Vagina (tissue), 2 donors: Measurements from ENCODE around the gene ZNF248. TPM values are rescaled to one million over a fixed set of nuclear protein-coding genes. Genes with fewer than 3 reads are reported as not detected.

Experiments used
- DNase-seq, 2 donors: peaks; one replicate each; pipeline ENCODE4 v3.0.0-alpha.2; 2017; ENCODE audit errors: extremely low spot score in 2 of 2
- H3K27ac ChIP-seq: fragments of 200-600 bp; sonication (generic); one replicate; pipeline ENCODE4 v1.5.1; 2019
- H3K27me3 ChIP-seq: fragments of 200-600 bp; sonication (generic); one replicate; pipeline ENCODE4 v1.5.1; 2019
- H3K36me3 ChIP-seq, 2 donors: fragments of 200-600 bp; sonication (generic); one replicate each; pipeline ENCODE4 v1.5.1; 2017 to 2019
- H3K4me1 ChIP-seq: fragments of 200-600 bp; sonication (generic); one replicate; pipeline ENCODE4 v1.5.1; 2019
- H3K4me3 ChIP-seq, 2 donors: fragments of 200-600 bp; sonication (generic); 1 replicate in 1 of 2; 2 replicates in 1 of 2; pipeline ENCODE4 v1.5.1; 2016 to 2019
- H3K9me3 ChIP-seq: fragments of 200-600 bp; sonication (generic); one replicate; pipeline ENCODE4 v1.5.1; 2019
- CTCF ChIP-seq, 3 experiments: fragments of 450-650 bp in 2 of 3; fragments of 200-600 bp in 1 of 3; sonication (generic) in 1 of 3; IDR thresholded peaks; one replicate each; pipeline ENCODE4 v1.5.1; 2017 to 2019; ENCODE audit warnings: antibody characterized with exemption in 3 of 3, mild to moderate bottlenecking in 2 of 3, moderate library complexity in 2 of 3
- POLR2A ChIP-seq, 2 donors: fragments of 450-650 bp; IDR thresholded peaks; one replicate each; pipeline ENCODE4 v1.6.1; 2017; ENCODE audit warnings: antibody characterized with exemption in 2 of 2, mild to moderate bottlenecking in 2 of 2, moderate library complexity in 2 of 2
- POLR2AphosphoS5 ChIP-seq, 2 donors: sonication (generic); formaldehyde crosslinking; IDR thresholded peaks; one replicate each; pipeline ENCODE4 v1.9.0; 2017; ENCODE audit warnings: antibody characterized with exemption in 2 of 2, mild to moderate bottlenecking in 2 of 2, low read depth in 1 of 2; ENCODE audit not compliant: insufficient read depth in 1 of 2
- intact Hi-C: fragments of 100-400 bp; cut with DNase I; formaldehyde crosslinking; loops from one replicate; pipeline ENCODE4 v1.15.1; 2023
- total RNA-seq: library from RNA; depleted of rRNA; stranded (reverse); fragments of >200 nt; gene quantifications from one replicate; pipeline ENCODE4 v1.2.3, GENCODE V29; 2016

The ZNF248 gene
- total RNA-seq, 1 donor from 2014 or later: 17.7 TPM

GRCh38 chr10:37813763-37814162 is 43.6 kb downstream of the ZNF248 start:
- H3K4me3 ChIP-seq: no peak overlapping the region
- H3K4me1 ChIP-seq: no peaks in the 10 kb centered on the region
- DNase-seq: no peak
- H3K27ac ChIP-seq: no peak overlapping the region
- H3K9me3 ChIP-seq: peaks cover 30% of the 10 kb centered on the region
- intact Hi-C loops: no loop called here
- H3K27me3 ChIP-seq: no peaks in the 10 kb centered on the region
- no peaks in the 10 kb centered on the region for H3K36me3 ChIP-seq
- no peak for TF ChIP-seq CTCF (IDR thresholded peaks at IDR 0.05)
- no peak for TF ChIP-seq POLR2A (IDR thresholded peaks at IDR 0.05)
- TF ChIP-seq POLR2AphosphoS5 (IDR thresholded peaks at IDR 0.05; ENCODE audit: insufficient read depth in 1 of 2, low read depth in 1 of 2): no peak

GRCh38 chr10:37812290-37812689 is 45.1 kb downstream of the ZNF248 start:
- intact Hi-C loops: no loop called here
- peaks cover 19% of the 10 kb centered on the region for H3K9me3 ChIP-seq
- H3K4me1 ChIP-seq: no peaks in the 10 kb centered on the region
- H3K36me3 ChIP-seq: no peaks in the 10 kb centered on the region
- TF ChIP-seq CTCF (IDR thresholded peaks at IDR 0.05) (no peak), POLR2A (IDR thresholded peaks at IDR 0.05) (no peak), POLR2AphosphoS5 (IDR thresholded peaks at IDR 0.05; ENCODE audit: insufficient read depth in 1 of 2, low read depth in 1 of 2) (no peak)
- no peak for DNase-seq
- no peaks in the 10 kb centered on the region for H3K27me3 ChIP-seq
- H3K27ac ChIP-seq: no peak overlapping the region
- H3K4me3 ChIP-seq: no peak overlapping the region

GRCh38 chr10:37803269-37803668 is 54.1 kb downstream of the ZNF248 start:
- TF ChIP-seq POLR2A (IDR thresholded peaks at IDR 0.05) (no peak), CTCF (IDR thresholded peaks at IDR 0.05) (no peak), POLR2AphosphoS5 (IDR thresholded peaks at IDR 0.05; ENCODE audit: insufficient read depth in 1 of 2, low read depth in 1 of 2) (no peak)
- Histone ChIP-seq H3K4me3 (no peak overlapping the region), H3K27ac (no peak overlapping the region), H3K27me3 (no peaks in the 10 kb centered on the region), H3K36me3 (no peaks in the 10 kb centered on the region), H3K9me3 (no peaks in the 10 kb centered on the region), H3K4me1 (no peaks in the 10 kb centered on the region)
- intact Hi-C loops: no loop called here
- DNase-seq: no peak

GRCh38 chr10:37801557-37801956 is 55.9 kb downstream of the ZNF248 start:
- Histone ChIP-seq H3K27me3 (no peaks in the 10 kb centered on the region), H3K9me3 (no peaks in the 10 kb centered on the region), H3K36me3 (no peaks in the 10 kb centered on the region), H3K4me1 (no peaks in the 10 kb centered on the region), H3K27ac (no peak overlapping the region), H3K4me3 (no peak overlapping the region)
- TF ChIP-seq POLR2AphosphoS5 (IDR thresholded peaks at IDR 0.05; ENCODE audit: insufficient read depth in 1 of 2, low read depth in 1 of 2) (no peak), POLR2A (IDR thresholded peaks at IDR 0.05) (no peak), CTCF (IDR thresholded peaks at IDR 0.05) (no peak)
- intact Hi-C loops: no loop called here
- DNase-seq: no peak

GRCh38 chr10:37794305-37794976 is 63.0 kb downstream of the ZNF248 start:
- H3K4me1 ChIP-seq: no peaks in the 10 kb centered on the region
- TF ChIP-seq POLR2A (IDR thresholded peaks at IDR 0.05) (no peak), POLR2AphosphoS5 (IDR thresholded peaks at IDR 0.05; ENCODE audit: insufficient read depth in 1 of 2, low read depth in 1 of 2) (no peak), CTCF (IDR thresholded peaks at IDR 0.05) (no peak)
- peaks cover 3% of the 10 kb centered on the region for H3K9me3 ChIP-seq
- peaks cover 0 to 10% of the 10 kb centered on the region in 2 donors for H3K36me3 ChIP-seq
- H3K27me3 ChIP-seq: no peaks in the 10 kb centered on the region
- no peak for DNase-seq
- H3K4me3 ChIP-seq: no peak overlapping the region
- no peak overlapping the region for H3K27ac ChIP-seq
- intact Hi-C loops: no loop called here
